C4-2B (cell line): Measurements from ENCODE around the gene NPTN.

Experiments
- CTCF ChIP-seq: fragments of 450-650 bp; conservative IDR thresholded peaks from 2 replicates; pipeline ENCODE4 v1.5.1; 2017; ENCODE audit warnings: mild to moderate bottlenecking
- ZFX ChIP-seq: fragments of 450-650 bp; IDR thresholded peaks from 2 replicates; pipeline ENCODE4 v1.6.1; 2017

- no peak for TF ChIP-seq CTCF
- TF ChIP-seq ZFX, result no peak
These were observed 24.2 kb downstream of the NPTN start for GRCh38 chr15:73608941-73609340.
